HG03025 (cell line): ENCODE results near the gene PCDH9.

Experiments used
- ATAC-seq: cut with Tn5 transposase; IDR thresholded peaks from one replicate; pipeline ENCODE4 v1.9.1; 2021; ENCODE audit warnings: mild to moderate bottlenecking, moderate library complexity; ENCODE audit not compliant: unreplicated experiment, low FRiP score

The PCDH9 gene

GRCh38 chr13:67229481-67230403 lies at the start of gene PCDH9:
Gene PCDH9, minus strand, starts transcription at chr13:67230336. Its CDS starts 1,896 bp downstream, at chr13:67228440.
- no peak for ATAC-seq

DNA sequence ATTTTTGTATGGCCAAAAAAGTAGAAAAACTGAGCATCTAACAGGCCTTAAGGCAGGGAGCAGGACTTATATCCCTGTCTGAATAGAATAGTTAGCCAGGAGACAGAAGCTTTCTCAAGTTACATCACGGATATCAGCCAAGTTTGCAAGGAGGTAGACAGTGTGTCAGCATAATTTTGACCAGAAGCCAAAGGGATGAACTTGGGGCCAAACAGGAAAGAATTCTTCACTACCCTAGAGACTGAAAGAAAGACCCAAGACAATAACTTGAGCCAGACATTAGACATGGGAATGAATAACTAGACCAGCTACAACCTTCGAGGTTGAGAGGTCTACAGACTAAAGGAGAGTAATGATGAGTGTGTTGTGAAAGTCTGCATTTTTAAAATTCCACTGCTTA lies 48.1 kb upstream of the PCDH9 start:
- ATAC-seq: no peak

GRCh38 chr13:67277581-67277980 lies 47.4 kb upstream of the PCDH9 start:
- ATAC-seq: no peak

DNA sequence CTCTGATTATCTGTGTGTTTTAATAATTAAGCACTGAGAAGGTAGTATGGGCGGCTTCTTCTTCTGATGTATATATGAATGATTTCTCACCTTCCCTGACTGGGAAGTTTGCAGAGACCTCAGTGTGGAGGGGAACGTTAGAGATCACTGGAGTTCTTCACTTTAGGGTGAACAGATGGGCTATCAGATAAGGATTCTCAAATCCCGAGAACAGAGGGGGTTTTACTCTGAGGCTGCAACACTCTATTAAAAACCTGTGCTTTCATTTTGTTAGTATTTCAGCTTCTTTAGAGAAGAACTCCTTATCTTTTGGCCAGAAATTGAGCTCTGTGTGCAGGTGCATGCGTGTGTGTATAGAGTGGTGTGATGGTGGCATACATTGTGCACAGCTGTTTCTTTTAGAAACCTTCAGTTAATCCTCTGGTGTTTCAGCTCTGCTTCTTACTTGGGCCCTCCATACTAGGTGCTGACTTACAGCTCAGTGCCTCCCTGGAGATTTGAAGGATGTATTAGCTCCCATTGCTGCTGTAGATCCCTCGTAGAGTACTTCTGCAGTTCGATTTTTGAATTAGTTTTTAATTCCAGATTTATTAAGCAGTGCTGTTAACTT lies 45.3 kb upstream of the PCDH9 start:
- no peak for ATAC-seq

GRCh38 chr13:67273001-67273400 lies 42.9 kb upstream of the PCDH9 start:
- no peak for ATAC-seq

GRCh38 chr13:67267136-67267535 lies 37.0 kb upstream of the PCDH9 start:
- no peak for ATAC-seq

DNA sequence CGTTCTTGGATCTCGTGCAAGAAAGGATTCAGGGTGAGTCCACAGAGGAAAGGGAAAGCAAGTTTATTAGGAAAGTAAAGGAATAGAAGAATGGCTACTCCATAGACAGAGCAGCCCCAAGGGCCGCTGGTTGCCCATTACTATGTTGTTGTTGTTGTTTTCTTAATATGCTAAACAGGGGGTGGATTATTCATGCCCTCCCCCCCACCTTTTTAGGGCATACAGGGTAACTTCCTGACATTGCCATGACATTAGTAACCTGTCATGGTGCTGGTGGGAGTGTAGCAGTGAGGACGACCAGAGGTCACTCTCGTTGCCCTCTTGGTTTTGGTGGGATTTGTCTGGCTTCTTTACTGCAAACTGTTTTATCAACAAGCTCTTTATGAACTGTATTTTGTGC lies 29.1 kb upstream of the PCDH9 start:
- no peak for ATAC-seq

GRCh38 chr13:67258482-67258881 lies 28.3 kb upstream of the PCDH9 start:
- peak; percentile 60 for ATAC-seq

- ATAC-seq: no peak
Observed at GRCh38 chr13:67238861-67239260, 8.7 kb upstream of the PCDH9 start.

- no peak for ATAC-seq
Observed at GRCh38 chr13:67238277-67238859, 8.2 kb upstream of the PCDH9 start.

GRCh38 chr13:67235265-67235664 lies 5.1 kb upstream of the PCDH9 start:
- no peak for ATAC-seq

GRCh38 chr13:67232384-67232783 lies 2.2 kb upstream of the PCDH9 start:
- ATAC-seq: no peak

DNA sequence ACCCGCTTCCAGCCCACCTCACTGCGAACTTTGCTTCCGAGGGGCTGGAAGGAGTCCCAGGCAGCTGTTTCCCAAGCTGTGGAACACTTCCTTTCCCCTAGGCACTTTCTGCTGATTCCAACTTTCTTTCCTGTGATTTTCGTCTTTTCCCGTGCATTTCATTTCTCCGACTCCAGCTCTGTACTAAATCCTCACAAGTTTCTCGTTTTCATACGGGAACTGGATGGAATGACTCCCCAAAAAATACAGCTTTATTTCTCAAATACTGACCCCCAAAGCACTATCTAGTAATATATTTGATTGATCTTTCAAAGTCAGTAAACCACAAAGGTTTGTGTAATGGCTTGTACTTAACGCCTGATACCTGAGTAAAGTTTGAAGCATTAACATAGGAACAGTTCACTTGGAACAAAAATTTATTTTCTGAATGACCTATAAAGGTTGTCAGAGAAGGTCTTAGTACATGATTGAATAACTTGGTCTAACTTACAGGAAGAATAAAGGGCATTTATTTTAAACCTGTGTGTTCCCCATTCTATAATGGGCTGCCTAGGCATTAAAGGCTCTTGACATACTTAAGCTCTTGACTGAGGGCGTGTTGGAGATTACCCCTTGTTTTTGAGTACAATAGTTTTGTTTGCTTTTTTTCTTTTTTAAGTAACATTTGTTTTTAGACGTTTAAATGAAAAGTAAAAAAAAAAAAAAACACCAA lies 1.3 kb upstream of the PCDH9 start:
- ATAC-seq: no peak

DNA sequence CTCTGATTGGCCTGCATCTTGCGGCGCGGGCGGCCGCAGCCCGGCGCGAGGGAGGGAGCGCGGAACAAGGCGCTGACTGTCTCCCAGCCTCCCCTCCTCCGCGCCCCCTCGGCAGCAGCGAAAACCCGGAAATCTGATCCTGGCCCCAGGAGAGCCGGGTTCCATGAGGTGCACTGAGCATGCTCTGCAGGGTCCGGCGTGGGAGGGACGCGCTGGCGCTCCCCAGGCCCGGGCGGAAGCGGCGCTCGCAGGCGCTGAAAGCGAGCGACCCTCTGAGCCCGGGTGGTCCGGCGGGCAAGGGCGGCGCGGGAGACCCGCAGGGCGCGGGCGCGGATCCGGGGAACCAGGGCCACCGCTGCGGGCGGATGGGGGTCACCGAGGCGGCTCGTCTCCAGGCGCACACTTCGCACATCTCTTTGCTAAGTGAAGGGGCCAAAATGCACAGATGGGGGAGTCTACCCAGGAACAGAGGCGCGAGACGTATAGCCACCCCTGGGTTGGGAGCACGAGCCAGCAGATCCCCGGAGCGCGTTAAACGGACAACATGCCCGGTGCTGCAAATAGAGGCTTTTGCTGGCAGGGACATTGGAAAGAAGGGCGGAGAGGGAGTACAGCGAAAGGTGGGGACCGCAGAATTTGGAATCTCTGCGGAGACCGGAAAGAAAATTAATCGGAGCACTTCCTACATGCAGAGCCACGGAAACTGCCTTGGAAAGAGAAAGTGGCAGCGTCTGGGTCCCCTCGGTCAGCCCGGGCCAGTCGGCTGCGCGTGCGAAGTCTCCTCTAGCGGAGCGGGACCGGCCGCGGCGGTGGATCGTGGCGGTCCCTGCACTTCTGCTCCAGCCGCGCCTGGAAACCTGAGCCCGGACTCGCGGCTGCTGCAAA lies 510 bp upstream of the PCDH9 start:
- ATAC-seq: peak; percentile 99

DNA sequence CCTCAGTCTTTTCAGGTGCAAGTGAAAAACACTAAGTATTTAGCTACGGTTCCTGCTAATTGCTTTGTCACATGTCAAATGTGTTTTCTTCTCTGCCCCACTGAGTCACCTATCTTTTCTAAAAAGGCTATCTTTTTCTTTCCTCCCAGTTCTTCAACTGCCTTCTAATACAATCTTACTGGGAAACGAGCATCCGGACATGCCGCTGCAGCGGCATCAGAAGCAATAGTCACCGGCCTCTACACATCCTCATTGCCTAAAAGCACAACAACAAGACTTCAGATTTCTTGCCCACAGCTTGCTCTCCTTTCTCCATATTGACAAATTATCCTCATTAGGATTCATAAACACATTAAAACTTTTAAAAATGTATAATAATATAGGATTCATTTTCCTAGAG lies 1.2 kb downstream of the PCDH9 start:
- ATAC-seq: no peak

DNA sequence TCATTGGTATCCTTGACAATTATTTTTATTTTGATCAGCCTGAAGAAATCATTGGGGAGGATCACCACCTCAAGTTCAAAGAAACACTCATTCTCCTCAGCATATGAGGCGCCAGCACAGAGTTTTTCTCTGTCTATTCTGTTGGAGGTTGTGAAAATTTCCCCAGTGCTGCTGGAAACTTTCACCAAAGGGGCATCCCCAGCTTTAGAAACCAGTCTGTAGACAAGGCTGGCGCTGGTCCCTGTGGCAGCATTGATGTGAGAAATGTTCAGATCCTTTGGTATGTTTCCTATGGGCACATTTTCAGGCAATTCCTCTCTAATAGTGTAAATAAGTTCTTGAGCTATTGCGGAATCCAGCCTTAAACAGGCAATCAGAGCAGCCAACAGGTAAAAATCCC lies 2.1 kb downstream of the PCDH9 start:
- no peak for ATAC-seq

- no peak for ATAC-seq
Observed at GRCh38 chr13:67227131-67227983, 2.8 kb downstream of the PCDH9 start.

DNA sequence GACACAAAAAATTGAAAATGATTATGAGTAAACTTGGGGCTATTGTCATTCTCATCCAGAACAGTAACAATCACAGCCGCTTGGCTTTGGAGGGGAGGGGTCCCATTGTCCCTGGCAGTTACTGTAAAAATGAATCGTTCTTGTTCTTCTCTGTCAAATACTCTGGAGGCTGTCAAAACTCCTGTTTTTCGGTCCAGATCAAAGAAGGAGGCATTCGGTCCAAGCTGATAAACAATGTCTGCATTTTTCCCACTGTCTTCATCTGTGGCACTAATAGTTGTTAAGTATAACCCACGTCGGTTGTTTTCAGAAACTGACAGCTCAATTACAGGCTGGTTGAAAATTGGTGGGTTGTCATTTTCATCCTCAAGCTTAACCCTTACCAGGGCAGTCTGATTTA lies 3.4 kb downstream of the PCDH9 start:
- no peak for ATAC-seq
